Suppressor macrophage (primary cell): Measurements from ENCODE around the gene UNC93A.
"Not testable (repeated sequence)": the region's sequence is repeated elsewhere in the genome, so short reads cannot be mapped to it uniquely, and the experiment has no call there.

Source experiments
- DNase-seq, 4 experiments: peaks; one replicate each; pipeline ENCODE4 v3.0.0-alpha.2; 2020 to 2022

Gene UNC93A

GRCh38 chr6:167293590-167294091 lies 2.5 kb downstream of the UNC93A start:
- no peak for DNase-seq

- no peak for DNase-seq
Observed at GRCh38 chr6:167294241-167294640, 3.1 kb downstream of the UNC93A start.

GRCh38 chr6:167294651-167295494 lies 3.8 kb downstream of the UNC93A start:
- no peak for DNase-seq

- no peak for DNase-seq
Observed at GRCh38 chr6:167295495-167296292, 4.6 kb downstream of the UNC93A start.

- no peak for DNase-seq
Observed at GRCh38 chr6:167296293-167296690, 5.2 kb downstream of the UNC93A start.

- no peak for DNase-seq
Observed at GRCh38 chr6:167296902-167297301, 5.8 kb downstream of the UNC93A start.

- peak in 2 of 4 experiments; percentile 8 to 10 for DNase-seq
Observed at GRCh38 chr6:167298127-167298526, 7.0 kb downstream of the UNC93A start.

- DNase-seq, result no peak
Observed at GRCh38 chr6:167299641-167300308, 8.7 kb downstream of the UNC93A start.

- DNase-seq, result no peak
Observed at GRCh38 chr6:167300902-167301777, 10.0 kb downstream of the UNC93A start.

- no peak for DNase-seq
Observed at GRCh38 chr6:167302074-167302473, 11.0 kb downstream of the UNC93A start.

- DNase-seq, result no peak
Observed at GRCh38 chr6:167302796-167303195, 11.7 kb downstream of the UNC93A start.

GRCh38 chr6:167303675-167304625 lies 12.8 kb downstream of the UNC93A start:
- no peak for DNase-seq

- no peak for DNase-seq
Observed at GRCh38 chr6:167304912-167305311, 13.8 kb downstream of the UNC93A start.

GRCh38 chr6:167305796-167306195 lies 14.7 kb downstream of the UNC93A start:
- DNase-seq, result no peak

GRCh38 chr6:167306401-167306998 lies 15.4 kb downstream of the UNC93A start:
- no peak for DNase-seq

- DNase-seq, result no peak
Observed at GRCh38 chr6:167307342-167307955, 16.3 kb downstream of the UNC93A start.

- no peak for DNase-seq
Observed at GRCh38 chr6:167308207-167308606, 17.1 kb downstream of the UNC93A start.

- DNase-seq, result not testable (repeated sequence)
Observed at GRCh38 chr6:167309355-167310192, 18.5 kb downstream of the UNC93A start.

- no peak for DNase-seq
Observed at GRCh38 chr6:167311286-167311685, 20.2 kb downstream of the UNC93A start.
